ACHN (cell line): ENCODE measurements around the gene AKAP8.
"Not testable (repeated sequence)": the region's sequence is repeated elsewhere in the genome, so short reads cannot be mapped to it uniquely, and the experiment has no call there.

Experiments used
- DNase-seq: peaks from one replicate; pipeline ENCODE4 v3.0.0-alpha.2; 2015
- in situ Hi-C: cut with HindIII; loops from 2 replicates; pipeline ENCODE4 v1.10.0; 2017; ENCODE audit warnings: low sequenced_read_pairs, low pct_ligation_motif_present, low pct_unique_long_range_greater_than_20kb

The AKAP8 gene

GRCh38 chr19:15411351-15411750 is 31.8 kb upstream of the AKAP8 start:
- in situ Hi-C loops, DNase-seq: not testable (repeated sequence)

- DNase-seq, result no peak
- in situ Hi-C loops, result no loop called here
These were observed 25.2 kb upstream of the AKAP8 start for GRCh38 chr19:15404780-15405211.

- in situ Hi-C loops, result no loop called here
- DNase-seq, result no peak
These were observed 24.7 kb upstream of the AKAP8 start for GRCh38 chr19:15404097-15404779.

GRCh38 chr19:15403151-15403531 is 23.6 kb upstream of the AKAP8 start:
- in situ Hi-C loops, result no loop called here
- DNase-seq, result no peak

GRCh38 chr19:15402411-15403150 is 23.0 kb upstream of the AKAP8 start:
- DNase-seq, result no peak

DNA sequence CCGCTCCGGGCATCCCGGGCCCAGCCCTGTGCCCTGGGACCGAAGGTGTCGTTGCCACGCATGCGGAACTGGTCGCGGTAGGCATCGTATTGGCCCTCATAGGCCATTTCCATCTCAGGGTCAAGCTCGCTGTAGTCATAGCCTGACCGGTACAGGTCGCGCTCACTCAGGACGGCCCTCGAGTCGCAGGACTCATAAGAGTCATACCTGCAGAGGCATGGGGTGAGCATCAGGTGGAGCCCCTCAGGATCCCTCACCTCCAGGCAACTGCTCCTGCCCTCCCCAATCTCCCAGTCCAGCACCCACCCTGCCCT is 21.8 kb upstream of the AKAP8 start:
- no peak for DNase-seq
- in situ Hi-C loops, result no loop called here

More at GRCh38 chr19:15402411-15403150, 23.0 kb upstream of the AKAP8 start:
- in situ Hi-C loops, result no loop called here

DNA sequence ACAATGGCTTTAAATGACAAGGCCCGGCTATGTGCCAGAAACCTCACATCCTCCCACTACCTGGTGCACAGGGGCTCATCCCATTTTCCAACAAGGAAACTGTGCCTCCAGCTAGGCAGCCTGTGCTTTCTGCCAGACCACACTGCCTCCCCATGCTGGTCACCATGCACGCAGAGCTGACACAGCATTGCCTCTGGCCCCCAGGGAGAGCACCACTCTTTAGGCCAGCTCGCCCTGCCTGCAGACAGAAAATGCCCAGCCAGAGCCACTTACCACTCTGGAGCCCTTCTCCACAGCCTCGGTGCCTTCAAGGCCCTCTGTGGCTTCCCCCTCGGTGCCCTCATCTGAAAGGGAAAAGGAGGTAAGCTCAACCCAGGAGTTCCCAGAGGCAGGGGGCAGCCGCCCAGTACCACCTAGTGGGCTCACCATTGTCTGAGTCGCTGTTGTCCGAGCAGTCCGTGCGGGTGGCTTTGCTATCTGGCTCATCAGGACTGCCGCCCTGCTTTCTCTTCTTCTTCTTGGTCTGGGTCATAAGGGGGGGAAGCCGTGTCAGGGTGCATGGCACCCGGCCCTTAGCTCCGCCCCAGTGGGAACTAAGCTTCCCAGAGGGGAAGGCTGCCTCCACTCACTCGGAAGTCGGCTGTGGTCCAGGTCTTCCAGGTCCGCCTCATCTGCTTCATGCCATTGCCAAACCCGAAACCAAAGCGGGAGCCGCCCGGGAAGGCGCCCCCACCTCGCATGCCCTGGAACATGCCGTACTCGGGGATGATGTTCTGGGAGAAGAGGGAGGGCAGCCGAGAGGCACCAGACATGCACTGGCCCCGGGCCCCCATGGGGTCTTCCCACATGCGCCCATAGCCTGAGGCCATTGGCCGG is 21.2 kb upstream of the AKAP8 start:
- in situ Hi-C loops, result no loop called here

GRCh38 chr19:15399635-15400034 is 20.0 kb upstream of the AKAP8 start:
- no peak for DNase-seq
- in situ Hi-C loops, result no loop called here

More for the DNA sequence above, 21.2 kb upstream of the AKAP8 start:
- no peak for DNase-seq

DNA sequence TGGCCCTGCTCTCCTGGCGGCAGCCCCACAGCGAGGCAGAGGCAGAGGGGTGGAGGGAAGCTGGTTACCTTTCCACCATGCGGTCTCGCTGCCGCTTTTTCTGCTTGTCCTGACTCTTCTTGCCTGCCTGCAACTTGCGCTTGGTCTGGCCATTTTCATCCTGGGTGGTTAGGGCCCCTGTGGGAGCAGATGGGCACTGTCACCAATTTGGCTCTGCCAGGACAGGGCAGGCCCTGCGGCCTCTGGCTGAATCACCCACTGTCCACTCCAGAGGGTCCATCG is 19.6 kb upstream of the AKAP8 start:
- in situ Hi-C loops, result no loop called here
- no peak for DNase-seq

DNA sequence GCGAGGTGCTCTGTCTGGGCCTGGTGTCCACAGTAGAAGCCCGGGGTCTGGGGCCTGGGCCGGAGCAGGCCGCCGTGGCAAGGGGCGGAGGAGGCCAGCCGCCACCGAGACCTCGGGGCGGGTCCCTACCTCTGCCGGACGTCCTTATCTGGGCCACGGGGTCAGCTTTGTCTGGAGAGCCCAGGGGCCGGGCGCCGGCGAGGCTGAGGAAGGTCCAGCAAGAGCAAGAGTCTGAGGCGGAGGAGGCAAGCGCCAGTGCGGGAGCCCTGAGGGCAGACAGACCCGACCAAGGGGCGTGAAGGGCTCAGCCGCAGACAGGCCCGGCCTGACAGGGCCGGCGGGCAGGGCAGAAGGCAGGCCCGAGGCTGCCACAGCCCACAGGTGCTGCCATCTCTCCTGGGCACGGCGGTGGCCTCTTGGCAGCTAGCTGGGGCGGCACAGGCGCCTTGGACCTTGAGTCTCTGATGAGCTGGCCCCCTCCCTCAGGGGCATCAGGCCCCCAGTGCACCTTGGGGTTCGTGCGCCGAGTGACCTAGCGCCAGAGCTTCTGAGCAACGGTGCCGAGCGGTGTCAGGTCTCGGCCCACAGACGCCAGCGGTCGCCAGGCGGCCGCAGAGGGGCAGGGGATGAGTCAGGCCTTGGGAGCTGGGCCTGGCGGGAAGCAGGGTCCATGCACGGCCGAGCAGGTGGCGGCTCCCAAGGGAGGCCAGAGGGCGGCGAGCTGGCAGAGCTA is 19.1 kb upstream of the AKAP8 start:
- DNase-seq, result no peak
- in situ Hi-C loops, result no loop called here

GRCh38 chr19:15397782-15398181 is 18.2 kb upstream of the AKAP8 start:
- in situ Hi-C loops, result no loop called here
- no peak for DNase-seq

DNA sequence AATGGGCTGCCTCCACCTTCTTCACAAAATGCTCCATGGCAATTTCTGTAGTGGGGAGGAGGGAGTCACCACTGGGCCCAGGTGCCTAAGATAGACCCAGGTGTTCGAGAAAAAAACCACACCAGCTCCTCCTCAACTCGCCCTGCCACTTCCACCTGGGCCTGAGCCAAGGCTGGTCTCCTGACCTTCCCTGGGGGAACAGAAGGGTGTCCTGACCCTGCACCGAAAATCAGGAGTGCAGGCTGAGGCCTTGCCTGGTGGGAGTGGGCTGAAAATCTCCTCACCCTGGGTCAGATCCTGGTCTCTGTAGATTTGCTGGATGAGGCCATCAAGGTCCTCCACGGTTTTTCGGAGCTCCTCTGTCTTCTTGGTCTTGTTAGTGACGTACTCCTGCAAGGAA is 17.6 kb upstream of the AKAP8 start:
- in situ Hi-C loops, result no loop called here
- no peak for DNase-seq

- in situ Hi-C loops, result no loop called here
- DNase-seq, result no peak
These were observed 16.8 kb upstream of the AKAP8 start for GRCh38 chr19:15396436-15396835.

- in situ Hi-C loops, DNase-seq: not testable (repeated sequence)
These were observed 15.7 kb upstream of the AKAP8 start for GRCh38 chr19:15395251-15395650.

DNA sequence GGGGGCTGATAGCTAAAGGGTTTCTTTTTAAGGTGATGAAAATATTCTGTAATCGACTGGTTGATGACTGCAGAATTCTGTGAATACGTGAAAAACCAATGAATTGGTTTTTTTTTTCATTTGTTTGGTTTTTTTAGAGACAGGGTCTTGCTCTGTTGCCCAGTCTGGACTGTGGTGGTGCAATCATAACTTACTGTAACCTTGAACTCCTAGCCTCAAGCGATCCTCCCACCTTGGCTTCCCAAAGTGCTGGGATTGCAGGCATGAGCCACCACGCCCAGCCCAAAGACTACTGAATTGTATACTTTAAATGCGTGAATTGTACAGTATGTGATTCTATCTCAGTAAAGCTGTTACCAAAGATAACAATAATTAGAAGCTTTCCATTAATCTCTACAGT is 14.8 kb upstream of the AKAP8 start:
- in situ Hi-C loops, result no loop called here
- DNase-seq, result no peak

GRCh38 chr19:15393963-15394362 is 14.4 kb upstream of the AKAP8 start:
- no peak for DNase-seq
- in situ Hi-C loops, result no loop called here

- in situ Hi-C loops, result no loop called here
- DNase-seq, result no peak
These were observed 11.2 kb upstream of the AKAP8 start for GRCh38 chr19:15390814-15391213.

DNA sequence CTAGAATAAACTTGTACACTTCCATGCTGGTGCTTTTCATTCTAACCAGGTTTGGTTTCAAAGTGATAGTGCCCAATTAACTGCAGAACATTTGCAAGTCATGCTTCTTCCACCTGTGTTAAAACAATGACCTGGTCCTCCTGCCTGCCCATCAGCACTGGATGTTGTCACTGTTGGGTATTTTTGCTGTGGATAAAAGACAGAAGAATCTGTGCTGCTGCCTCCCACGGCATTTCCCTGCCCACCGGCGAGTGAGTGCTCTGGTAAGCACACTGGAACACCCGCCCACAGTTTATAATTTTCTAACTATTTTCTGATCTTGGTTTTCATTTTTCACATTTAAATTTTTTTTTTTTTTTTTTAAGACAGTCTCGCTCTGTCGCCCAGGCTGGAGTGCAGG is 2.3 kb upstream of the AKAP8 start:
- DNase-seq, result no peak
- in situ Hi-C loops, result no loop called here

DNA sequence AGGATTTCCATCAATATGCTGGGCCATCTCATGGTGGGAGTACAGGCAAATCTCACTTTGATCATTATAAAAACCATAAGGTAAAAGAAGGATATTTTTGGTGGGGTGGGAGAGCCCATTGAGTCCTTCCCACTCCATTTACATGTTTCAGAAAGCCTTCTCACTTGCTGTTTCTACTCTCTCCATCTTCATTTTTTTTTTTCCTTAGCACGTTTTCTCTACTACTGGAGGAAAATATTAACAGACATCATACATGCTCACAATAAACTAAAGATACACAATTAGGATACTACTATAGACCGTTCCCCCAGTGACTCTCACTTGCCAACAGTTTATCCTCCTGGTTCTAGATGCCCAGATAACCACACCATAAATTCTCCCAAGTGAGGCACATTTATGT is 1.8 kb upstream of the AKAP8 start:
- in situ Hi-C loops, result no loop called here
- no peak for DNase-seq
